DOHH2 (cell line): ENCODE data around the gene SENP5.

Experiments used
- H3F3A ChIP-seq: fragments of 200-600 bp; sonication (generic), shearing (Covaris generic); 2 replicates; pipeline ENCODE4 v1.6.0; 2016; ENCODE audit warnings: antibody characterized with exemption, mild to moderate bottlenecking; ENCODE audit not compliant: control insufficient read depth, insufficient read depth
- H3K27ac ChIP-seq: fragments of 200-600 bp; sonication (generic); 2 replicates; pipeline ENCODE4 v1.5.1; 2014; ENCODE audit warnings: low read depth, mild to moderate bottlenecking, low read length, moderate library complexity
- H3K27me3 ChIP-seq: fragments of 200-600 bp; sonication (generic); 2 replicates; pipeline ENCODE4 v1.6.1; 2014; ENCODE audit warnings: mild to moderate bottlenecking, low read length, mixed read lengths; ENCODE audit not compliant: control insufficient read depth
- H3K36me3 ChIP-seq: fragments of 200-600 bp; sonication (generic); 2 replicates; pipeline ENCODE4 v1.6.1; 2014; ENCODE audit warnings: mild to moderate bottlenecking, low read length, moderate library complexity, mixed read lengths; ENCODE audit not compliant: control insufficient read depth
- H3K4me1 ChIP-seq: fragments of 200-600 bp; sonication (generic); 2 replicates; pipeline ENCODE4 v1.6.1; 2014; ENCODE audit warnings: mild to moderate bottlenecking, low read length, mixed read lengths; ENCODE audit not compliant: control insufficient read depth
- H3K4me2 ChIP-seq: fragments of 200-600 bp; sonication (generic); 2 replicates; pipeline ENCODE4 v1.6.0; 2014; ENCODE audit warnings: mild to moderate bottlenecking, low read length, moderate library complexity
- H3K4me3 ChIP-seq: fragments of 200-600 bp; sonication (generic); 2 replicates; pipeline ENCODE4 v1.5.1; 2014; ENCODE audit warnings: mild to moderate bottlenecking, low read length, mixed read lengths
- H3K79me2 ChIP-seq: fragments of 200-600 bp; sonication (generic); 2 replicates; pipeline ENCODE4 v1.6.1; 2014; ENCODE audit warnings: mild to moderate bottlenecking, low read length, mixed read lengths; ENCODE audit not compliant: control insufficient read depth
- H3K9me2 ChIP-seq: fragments of 200-600 bp; sonication (generic); replicated peaks from 2 replicates; pipeline ENCODE4 v1.6.1; 2014; ENCODE audit warnings: mild to moderate bottlenecking, low read length, mixed read lengths; ENCODE audit not compliant: control insufficient read depth
- H3K9me3 ChIP-seq: fragments of 200-600 bp; sonication (generic); 2 replicates; pipeline ENCODE4 v1.6.1; 2014; ENCODE audit warnings: antibody characterized with exemption, low read length, mixed read lengths; ENCODE audit not compliant: control insufficient read depth, insufficient read depth
- H4K20me1 ChIP-seq: fragments of 200-600 bp; sonication (generic); 2 replicates; pipeline ENCODE4 v1.6.0; 2014; ENCODE audit warnings: low read depth, mild to moderate bottlenecking, antibody characterized with exemption, low read length, moderate library complexity; ENCODE audit not compliant: control insufficient read depth, insufficient read depth
- CTCF ChIP-seq: fragments of 200-600 bp; sonication (generic); IDR thresholded peaks from one replicate; pipeline ENCODE4 v1.5.1; 2014; ENCODE audit warnings: antibody characterized with exemption, mild to moderate bottlenecking, low read depth, low read length; ENCODE audit not compliant: poor library complexity, severe bottlenecking
- EZH2phosphoT487 ChIP-seq: fragments of 200-600 bp; sonication (generic); IDR thresholded peaks from 2 replicates; pipeline ENCODE4 v1.6.1; 2017; ENCODE audit warnings: borderline replicate concordance, mild to moderate bottlenecking, antibody characterized with exemption, low read length, moderate library complexity, mixed read lengths

Gene SENP5

GRCh38 chr3:196886144-196886543, 18.4 kb downstream of the SENP5 start:
- H3K79me2 ChIP-seq: peaks cover 90% of the 10 kb centered on the region
- H3K36me3 ChIP-seq: peaks cover 56% of the 10 kb centered on the region
- no peaks in the 10 kb centered on the region for H3K27me3 ChIP-seq
- H3F3A ChIP-seq: no peaks in the 10 kb centered on the region; the same call in 1 of the 2 replicates
- H3K4me3 ChIP-seq: no peak overlapping the region
- H3K9me2 ChIP-seq: no peaks in the 10 kb centered on the region
- no peak overlapping the region for H3K4me2 ChIP-seq
- H3K4me1 ChIP-seq: no peaks in the 10 kb centered on the region
- H3K27ac ChIP-seq: no peak overlapping the region
- TF ChIP-seq EZH2phosphoT487 (no peak), CTCF (no peak)
- no peaks in the 10 kb centered on the region for H3K9me3 ChIP-seq
- H4K20me1 ChIP-seq: 0 out of 2 replicates have a peak, but pooled peaks cover 7% of the 10 kb centered on the region

- Histone ChIP-seq H3K27ac (no peak overlapping the region), H3K4me3 (no peak overlapping the region), H3K9me3 (no peaks in the 10 kb centered on the region), H3K79me2 (peaks cover 95% of the 10 kb centered on the region), H3K36me3 (peaks cover 50% of the 10 kb centered on the region), H3K4me1 (no peaks in the 10 kb centered on the region), H3K4me2 (no peak overlapping the region), H4K20me1 (0 out of 2 replicates have a peak, but pooled peaks cover 7% of the 10 kb centered on the region), H3F3A (no peaks in the 10 kb centered on the region; the same call in 1 of the 2 replicates), H3K27me3 (no peaks in the 10 kb centered on the region), H3K9me2 (no peaks in the 10 kb centered on the region)
- TF ChIP-seq CTCF: no peak
- no peak for TF ChIP-seq EZH2phosphoT487
Observed at GRCh38 chr3:196889844-196890708, 22.4 kb downstream of the SENP5 start.

GRCh38 chr3:196894557-196895295, 27.0 kb downstream of the SENP5 start:
- H3K36me3 ChIP-seq: peaks cover 19% of the 10 kb centered on the region
- peaks cover 76% of the 10 kb centered on the region for H3K79me2 ChIP-seq
- no peaks in the 10 kb centered on the region for H3K9me2 ChIP-seq
- H3K4me1 ChIP-seq: no peaks in the 10 kb centered on the region
- no peaks in the 10 kb centered on the region for H3K9me3 ChIP-seq
- H3K4me3 ChIP-seq: no peak overlapping the region
- H3K27me3 ChIP-seq: no peaks in the 10 kb centered on the region
- no peak overlapping the region for H3K4me2 ChIP-seq
- no peak overlapping the region for H3K27ac ChIP-seq
- H4K20me1 ChIP-seq: 0 out of 2 replicates have a peak, but pooled peaks cover 4% of the 10 kb centered on the region
- H3F3A ChIP-seq: no peaks in the 10 kb centered on the region
- no peak for TF ChIP-seq CTCF
- TF ChIP-seq EZH2phosphoT487: no peak
